Epithelial cell of esophagus (primary cell): ENCODE measurements around the gene PPARA.

Experiments used
- DNase-seq: peaks from one replicate; pipeline ENCODE4 v3.0.0; 2010; ENCODE audit warnings: low read depth
- H3K4me3 ChIP-seq: 2 replicates; pipeline ENCODE4 v1.5.1; 2011; ENCODE audit warnings: mild to moderate bottlenecking, low read length, control low read depth
- CTCF ChIP-seq: IDR thresholded peaks from 2 replicates; pipeline ENCODE4 v1.5.1; 2011; ENCODE audit warnings: low read depth, mild to moderate bottlenecking, low read length, control low read depth, inconsistent platforms; ENCODE audit not compliant: insufficient read depth; ENCODE audit errors: missing control alignments

The PPARA gene

GRCh38 chr22:46289244-46289891 is 139.0 kb downstream of the PPARA start:
- H3K4me3 ChIP-seq: no peak overlapping the region
- no peak for DNase-seq
- no peak for TF ChIP-seq CTCF

- H3K4me3 ChIP-seq: no peak overlapping the region
- no peak for DNase-seq
These were observed 140.0 kb downstream of the PPARA start for GRCh38 chr22:46290121-46290842.

GRCh38 chr22:46290843-46291785 is 140.8 kb downstream of the PPARA start:
- no peak overlapping the region for H3K4me3 ChIP-seq
- no peak for TF ChIP-seq CTCF
- no peak for DNase-seq

More at GRCh38 chr22:46290121-46290842, 140.0 kb downstream of the PPARA start:
- TF ChIP-seq CTCF: no peak

GRCh38 chr22:46292173-46292572 is 141.8 kb downstream of the PPARA start:
- TF ChIP-seq CTCF: no peak
- DNase-seq: no peak
- no peak overlapping the region for H3K4me3 ChIP-seq

- no peak for TF ChIP-seq CTCF
- DNase-seq: no peak
- no peak overlapping the region for H3K4me3 ChIP-seq
These were observed 142.4 kb downstream of the PPARA start for GRCh38 chr22:46292732-46293131.
